ENCODE results near the gene KCNMB4.

KCNMB4 gene

GRCh38 chr12:70353780-70354660 lies 12.1 kb upstream of the KCNMB4 start:
- in situ Hi-C loops (cut with HindIII; ENCODE audit: low pct_ligation_motif_present, low sequenced_read_pairs) = no loop called here
- TF ChIP-seq CTCF (IDR thresholded peaks at IDR 0.05; ENCODE audit: low read depth, low read length, missing control alignments) = no peak
- no peak overlapping the region for H3K27ac ChIP-seq
- no peaks in the 10 kb centered on the region for H3K27me3 ChIP-seq (replicated peaks)
- peaks cover 8% of the 10 kb centered on the region for H3K36me3 ChIP-seq (replicated peaks)
- no peak overlapping the region for H3K4me3 ChIP-seq (ENCODE audit: low read depth, low read length)
- no peak for DNase-seq

- peaks cover 8% of the 10 kb centered on the region for H3K36me3 ChIP-seq (replicated peaks)
- H3K4me3 ChIP-seq (ENCODE audit: low read depth, low read length) = no peak overlapping the region
- in situ Hi-C loops (cut with HindIII; ENCODE audit: low pct_ligation_motif_present, low sequenced_read_pairs) = no loop called here
- no peaks in the 10 kb centered on the region for H3K27me3 ChIP-seq (replicated peaks)
- TF ChIP-seq CTCF (IDR thresholded peaks at IDR 0.05; ENCODE audit: low read depth, low read length, missing control alignments) = no peak
- DNase-seq = no peak
- H3K27ac ChIP-seq = no peak overlapping the region
Measured at GRCh38 chr12:70354787-70355186, 11.3 kb upstream of the KCNMB4 start.

GRCh38 chr12:70355972-70356371 lies 10.1 kb upstream of the KCNMB4 start:
- Histone ChIP-seq H3K4me3 (ENCODE audit: low read depth, low read length) (no peak overlapping the region), H3K36me3 (replicated peaks) (peaks cover 8% of the 10 kb centered on the region), H3K27ac (no peak overlapping the region), H3K27me3 (replicated peaks) (no peaks in the 10 kb centered on the region)
- in situ Hi-C loops (cut with HindIII; ENCODE audit: low pct_ligation_motif_present, low sequenced_read_pairs) = no loop called here
- no peak for TF ChIP-seq CTCF (IDR thresholded peaks at IDR 0.05; ENCODE audit: low read depth, low read length, missing control alignments)
- no peak for DNase-seq

GRCh38 chr12:70359458-70360197 lies 6.5 kb upstream of the KCNMB4 start:
- no peak overlapping the region for H3K27ac ChIP-seq

GRCh38 chr12:70360218-70360617 lies 5.9 kb upstream of the KCNMB4 start:
- no peak overlapping the region for H3K4me3 ChIP-seq (ENCODE audit: low read depth, low read length)
- DNase-seq = no peak
- no peaks in the 10 kb centered on the region for H3K27me3 ChIP-seq (replicated peaks)
- H3K27ac ChIP-seq = no peak overlapping the region
- in situ Hi-C loops (cut with HindIII; ENCODE audit: low pct_ligation_motif_present, low sequenced_read_pairs) = no loop called here
- TF ChIP-seq CTCF (IDR thresholded peaks at IDR 0.05; ENCODE audit: low read depth, low read length, missing control alignments) = no peak
- no peaks in the 10 kb centered on the region for H3K36me3 ChIP-seq (replicated peaks)

More at GRCh38 chr12:70359458-70360197, 6.5 kb upstream of the KCNMB4 start:
- H3K36me3 ChIP-seq (replicated peaks) = peaks cover 2% of the 10 kb centered on the region
- H3K27me3 ChIP-seq (replicated peaks) = no peaks in the 10 kb centered on the region
- DNase-seq = no peak
- H3K4me3 ChIP-seq (ENCODE audit: low read depth, low read length) = no peak overlapping the region
- in situ Hi-C loops (cut with HindIII; ENCODE audit: low pct_ligation_motif_present, low sequenced_read_pairs) = no loop called here
- TF ChIP-seq CTCF (IDR thresholded peaks at IDR 0.05; ENCODE audit: low read depth, low read length, missing control alignments) = no peak
